Measurements from ENCODE around the gene GPX1. TPM values are rescaled to one million over a fixed set of nuclear protein-coding genes. Genes with fewer than 3 reads are reported as not detected.
"Not testable (repeated sequence)": the region's sequence is repeated elsewhere in the genome, so short reads cannot be mapped to it uniquely, and the experiment has no call there.

The GPX1 gene
- total RNA-seq, 1 donor from 2014 or later = 415 TPM

- Histone ChIP-seq H3K36me3 (peaks cover 22% of the 10 kb centered on the region), H3K27ac (peak overlapping the region; percentile 83), H3K4me3 (no peak overlapping the region), H3K9me3 (no peaks in the 10 kb centered on the region), H3K27me3 (no peaks in the 10 kb centered on the region), H3K4me1 (peaks cover 50% of the 10 kb centered on the region)
- no peak for TF ChIP-seq CTCF (IDR thresholded peaks at IDR 0.05)
- DNase-seq (no peak), ATAC-seq (no peak)
- intact Hi-C loops (cut with DNase I) = no loop called here
Measured at GRCh38 chr3:49352890-49353421, 5.2 kb downstream of the GPX1 start.

- no peak overlapping the region for H3K4me3 ChIP-seq
- H3K27me3 ChIP-seq = no peaks in the 10 kb centered on the region
- intact Hi-C loops (cut with DNase I) = no loop called here
- TF ChIP-seq CTCF (IDR thresholded peaks at IDR 0.05) = no peak
- H3K27ac ChIP-seq = peak overlapping the region; percentile 83
- ATAC-seq = peak; percentile 4
- no peak for DNase-seq
- H3K36me3 ChIP-seq = peaks cover 22% of the 10 kb centered on the region
- no peaks in the 10 kb centered on the region for H3K9me3 ChIP-seq
- H3K4me1 ChIP-seq = peaks cover 52% of the 10 kb centered on the region
Measured at GRCh38 chr3:49352281-49352680, 5.9 kb downstream of the GPX1 start.

GRCh38 chr3:49351521-49352011, 6.6 kb downstream of the GPX1 start:
- Histone ChIP-seq H3K9me3 (no peaks in the 10 kb centered on the region), H3K36me3 (peaks cover 16% of the 10 kb centered on the region), H3K27me3 (no peaks in the 10 kb centered on the region), H3K4me1 (peaks cover 54% of the 10 kb centered on the region), H3K27ac (peak overlapping the region; percentile 83), H3K4me3 (no peak overlapping the region)
- intact Hi-C loops (cut with DNase I) = no loop called here
- DNase-seq (no peak), ATAC-seq (peak; percentile 17)
- TF ChIP-seq CTCF (IDR thresholded peaks at IDR 0.05) = no peak

- Histone ChIP-seq H3K27me3 (no peaks in the 10 kb centered on the region), H3K9me3 (no peaks in the 10 kb centered on the region), H3K4me3 (no peak overlapping the region), H3K27ac (peak overlapping the region; percentile 83), H3K4me1 (peaks cover 52% of the 10 kb centered on the region), H3K36me3 (no peaks in the 10 kb centered on the region)
- ATAC-seq (no peak), DNase-seq (no peak)
- no peak for TF ChIP-seq CTCF (IDR thresholded peaks at IDR 0.05)
- intact Hi-C loops (cut with DNase I) = no loop called here
Measured at GRCh38 chr3:49349348-49350114, 8.6 kb downstream of the GPX1 start.

- H3K27me3 ChIP-seq; DNase-seq; H3K4me3 ChIP-seq; ATAC-seq; H3K36me3 ChIP-seq; H3K9me3 ChIP-seq; intact Hi-C loops (cut with DNase I): not testable (repeated sequence)
- Histone ChIP-seq H3K4me1 (peaks cover 52% of the 10 kb centered on the region), H3K27ac (peak overlapping the region; percentile 83)
Measured at GRCh38 chr3:49348361-49348760, 9.8 kb downstream of the GPX1 start.

GRCh38 chr3:49346797-49347251, 11.3 kb downstream of the GPX1 start:
- intact Hi-C loops (cut with DNase I) = no loop called here
- H3K27ac ChIP-seq = peak overlapping the region; percentile 84
- no peaks in the 10 kb centered on the region for H3K36me3 ChIP-seq
- no peaks in the 10 kb centered on the region for H3K9me3 ChIP-seq
- DNase-seq (no peak), ATAC-seq (no peak)
- H3K4me3 ChIP-seq = no peak overlapping the region
- H3K27me3 ChIP-seq = no peaks in the 10 kb centered on the region
- peaks cover 47% of the 10 kb centered on the region for H3K4me1 ChIP-seq
- no peak for TF ChIP-seq CTCF (IDR thresholded peaks at IDR 0.05)

Data from upper lobe of right lung (tissue), 1 donor.